Stimulated activated naive B cell treated with anti-CD40 and anti-IgM and Interleukin-4, amounts not matched to agents 10 μg/mL and 1 μg/mL and 100 μg/mL, for 72 hours (primary cell): Measurements from ENCODE around the gene FN3KRP.
A peak's percentile ranks its signal among the peaks of the same experiment; 100 is the strongest.

ENCODE experiments used
- ATAC-seq, 2 donors: fragments of 150-1000 bp; cut with Tn5 transposase; replicated peaks; 2 replicates each; pipeline ENCODE4 v1.10.0; 2021; ENCODE audit warnings: moderate library complexity in 1 of 2
- DNase-seq: peaks from one replicate; pipeline ENCODE4 v3.0.0; 2021
- H3K27ac Mint-ChIP-seq: one replicate; pipeline ENCODE4 v1.8.0; 2022; ENCODE audit warnings: mild to moderate bottlenecking, mixed read lengths
- H3K27me3 Mint-ChIP-seq, 2 donors: one replicate each; pipeline ENCODE4 v1.8.0; 2022; ENCODE audit warnings: mixed read lengths in 2 of 2
- H3K36me3 Mint-ChIP-seq, 2 donors: one replicate each; pipeline ENCODE4 v1.8.0; 2022; ENCODE audit warnings: mixed read lengths in 2 of 2, mild to moderate bottlenecking in 1 of 2
- H3K4me1 Mint-ChIP-seq, 2 donors: one replicate each; pipeline ENCODE4 v1.8.0; 2022; ENCODE audit warnings: mixed read lengths in 2 of 2, mild to moderate bottlenecking in 1 of 2
- H3K4me3 Mint-ChIP-seq, 2 donors: one replicate each; pipeline ENCODE4 v1.8.0; 2022; ENCODE audit warnings: mild to moderate bottlenecking in 2 of 2, mixed read lengths in 2 of 2, moderate library complexity in 1 of 2
- H3K9me3 Mint-ChIP-seq, 2 donors: one replicate each; pipeline ENCODE4 v1.8.0; 2022; ENCODE audit warnings: mixed read lengths in 2 of 2, mild to moderate bottlenecking in 1 of 2

Gene FN3KRP

DNA sequence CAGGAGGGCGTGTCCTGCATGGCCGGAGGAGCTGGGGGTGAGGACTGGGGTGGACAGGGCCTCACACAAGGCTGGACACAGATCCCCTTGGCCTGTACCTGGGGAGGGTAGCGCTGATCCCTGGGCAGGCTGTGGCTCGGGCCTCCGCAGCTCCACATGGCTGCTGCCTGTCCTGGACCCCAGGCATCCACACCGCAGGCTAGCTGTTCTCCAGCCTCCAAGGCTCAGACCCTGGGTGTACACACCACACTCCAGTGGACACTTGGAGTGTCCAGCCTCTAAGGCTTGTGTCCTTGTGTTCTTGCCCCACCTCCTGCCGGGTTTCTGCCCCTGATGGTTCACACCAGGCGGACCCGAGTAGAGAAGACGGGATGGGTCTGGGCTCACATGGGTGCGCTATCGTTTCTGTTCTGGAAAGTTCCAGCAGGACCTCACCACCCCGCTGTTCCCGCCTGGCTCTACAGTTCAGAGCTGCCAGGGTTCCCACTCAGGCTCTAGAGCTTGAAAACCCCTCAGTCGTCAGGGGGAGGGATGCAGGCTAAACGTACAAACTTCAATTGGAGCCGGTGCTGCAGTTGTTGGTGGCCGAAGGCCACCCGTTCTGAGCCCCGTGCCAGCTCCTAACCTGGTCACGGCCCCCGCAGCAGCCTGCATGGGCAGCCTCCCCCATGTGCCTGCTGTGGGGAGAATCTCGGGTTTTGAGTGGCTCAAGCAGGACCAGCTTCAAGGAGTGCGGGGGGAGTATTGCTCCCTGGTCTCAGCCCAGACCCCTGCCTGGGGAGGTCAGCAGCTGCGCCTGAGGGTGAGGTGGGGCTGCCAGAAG lies 6.6 kb upstream of the FN3KRP start:
- no peaks in the 10 kb centered on the region for H3K9me3 Mint-ChIP-seq
- DNase-seq = no peak

DNA sequence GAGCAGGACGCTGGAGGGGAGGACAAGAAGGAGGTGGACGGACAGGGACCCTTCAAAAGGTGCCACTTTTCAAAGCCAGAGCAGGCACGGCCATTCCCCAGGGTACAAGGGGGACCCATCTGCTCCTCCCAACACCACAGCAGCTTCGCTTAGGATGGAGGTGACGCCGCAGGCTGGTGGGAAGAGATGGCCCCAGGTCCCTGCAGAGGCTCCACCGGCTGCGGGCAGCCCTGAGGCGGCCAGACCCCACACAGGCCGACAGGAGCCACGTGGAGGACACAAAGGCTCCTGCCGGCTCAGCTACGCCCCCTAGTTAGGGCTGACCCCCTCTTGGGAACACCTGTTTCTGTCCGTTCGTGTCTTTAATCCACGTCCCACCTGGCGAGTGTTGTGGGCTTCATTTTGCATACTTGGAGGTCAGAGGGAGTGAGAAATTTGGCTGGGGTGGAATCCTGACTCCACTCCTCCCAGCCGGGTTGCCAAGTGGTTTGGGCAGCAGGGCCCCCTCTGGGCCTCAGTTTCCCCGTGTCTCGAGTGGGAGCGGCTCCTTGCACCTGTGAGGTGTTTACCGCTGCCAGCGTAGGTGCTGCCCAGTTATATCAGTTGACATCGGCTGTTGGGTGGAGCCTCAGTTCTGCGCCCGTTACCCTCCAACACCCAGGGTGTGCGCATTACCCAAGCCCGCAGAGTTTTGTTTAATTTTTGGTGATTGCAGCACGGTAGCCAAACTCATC lies 5.8 kb upstream of the FN3KRP start:
- H3K27me3 Mint-ChIP-seq = no peaks in the 10 kb centered on the region
- H3K9me3 Mint-ChIP-seq = no peaks in the 10 kb centered on the region
- no peak overlapping the region for H3K27ac Mint-ChIP-seq
- ATAC-seq = no peak
- H3K4me3 Mint-ChIP-seq = no peak overlapping the region
- H3K36me3 Mint-ChIP-seq = no peaks in the 10 kb centered on the region
- DNase-seq = no peak
- peaks cover 7 to 17% of the 10 kb centered on the region in 2 donors for H3K4me1 Mint-ChIP-seq

More for the DNA sequence above, 6.6 kb upstream of the FN3KRP start:
- no peak for ATAC-seq
- H3K27me3 Mint-ChIP-seq = no peaks in the 10 kb centered on the region
- no peak overlapping the region for H3K27ac Mint-ChIP-seq
- H3K36me3 Mint-ChIP-seq = no peaks in the 10 kb centered on the region
- H3K4me1 Mint-ChIP-seq = peaks cover 7 to 16% of the 10 kb centered on the region in 2 donors
- no peak overlapping the region for H3K4me3 Mint-ChIP-seq

- peaks cover 11 to 27% of the 10 kb centered on the region in 2 donors for H3K4me1 Mint-ChIP-seq
- DNase-seq = no peak
- H3K9me3 Mint-ChIP-seq = no peaks in the 10 kb centered on the region
- peaks cover 5 to 6% of the 10 kb centered on the region in 2 donors for H3K36me3 Mint-ChIP-seq
- no peak overlapping the region for H3K4me3 Mint-ChIP-seq
- no peaks in the 10 kb centered on the region for H3K27me3 Mint-ChIP-seq
- no peak overlapping the region for H3K27ac Mint-ChIP-seq
- ATAC-seq = no peak
Measured at GRCh38 chr17:82713071-82713723, 3.3 kb upstream of the FN3KRP start.

DNA sequence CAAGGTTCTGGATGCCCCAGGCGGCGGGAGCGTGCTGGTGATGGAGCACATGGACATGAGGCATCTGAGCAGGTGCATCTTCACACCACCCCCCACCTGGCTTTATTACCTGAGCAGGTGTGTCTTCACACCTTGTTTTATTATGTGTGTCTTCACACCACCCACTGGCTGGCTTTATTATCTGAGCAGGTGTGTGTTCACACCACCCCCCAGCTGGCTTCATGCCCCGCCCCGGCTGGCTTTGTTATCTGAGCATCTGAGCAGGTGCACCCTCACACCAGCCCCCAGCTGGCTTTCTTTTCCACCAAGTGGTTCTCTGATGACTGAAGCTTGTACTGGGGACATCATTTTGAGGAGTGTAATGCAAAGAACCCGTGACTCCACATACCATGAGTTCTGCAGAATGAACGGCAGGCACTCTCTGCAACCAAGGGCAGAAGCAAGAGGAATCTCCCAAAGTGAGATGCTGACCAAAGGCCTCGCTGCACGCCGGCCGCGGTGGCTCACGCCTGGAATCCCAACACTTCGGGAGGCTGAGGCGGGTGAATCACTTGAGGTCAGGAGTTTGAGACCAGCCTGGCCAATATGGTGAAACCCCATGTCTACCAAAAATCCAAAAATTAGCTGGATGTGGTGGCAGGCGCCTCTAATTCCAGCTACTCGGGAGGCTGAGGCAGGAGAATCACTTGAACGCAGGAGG lies 2.6 kb downstream of the FN3KRP start:
- no peaks in the 10 kb centered on the region for H3K9me3 Mint-ChIP-seq
- no peak overlapping the region for H3K27ac Mint-ChIP-seq
- DNase-seq (no peak), ATAC-seq (no peak)
- H3K4me1 Mint-ChIP-seq = peaks cover 16 to 33% of the 10 kb centered on the region in 2 donors
- H3K36me3 Mint-ChIP-seq = peaks cover 29 to 35% of the 10 kb centered on the region in 2 donors
- H3K4me3 Mint-ChIP-seq = no peak overlapping the region
- no peaks in the 10 kb centered on the region for H3K27me3 Mint-ChIP-seq

- no peak for DNase-seq
Measured at GRCh38 chr17:82720204-82720603, 3.7 kb downstream of the FN3KRP start.

GRCh38 chr17:82722341-82723013 lies 6.0 kb downstream of the FN3KRP start:
- Mint-ChIP-seq H3K36me3 (peaks cover 29 to 44% of the 10 kb centered on the region in 2 donors), H3K27me3 (no peaks in the 10 kb centered on the region), H3K4me3 (no peak overlapping the region), H3K27ac (peak overlapping the region; percentile 67), H3K9me3 (no peaks in the 10 kb centered on the region), H3K4me1 (peaks cover 13 to 16% of the 10 kb centered on the region in 2 donors)
- no peak for ATAC-seq
- DNase-seq = no peak

More at GRCh38 chr17:82720204-82720603, 3.7 kb downstream of the FN3KRP start:
- H3K27me3 Mint-ChIP-seq = no peaks in the 10 kb centered on the region
- H3K4me3 Mint-ChIP-seq = no peak overlapping the region
- H3K9me3 Mint-ChIP-seq = no peaks in the 10 kb centered on the region
- no peak overlapping the region for H3K27ac Mint-ChIP-seq
- peaks cover 29 to 35% of the 10 kb centered on the region in 2 donors for H3K36me3 Mint-ChIP-seq
- no peak for ATAC-seq
- H3K4me1 Mint-ChIP-seq = peaks cover 16 to 33% of the 10 kb centered on the region in 2 donors

GRCh38 chr17:82723169-82723807 lies 6.8 kb downstream of the FN3KRP start:
- Mint-ChIP-seq H3K36me3 (peaks cover 25 to 44% of the 10 kb centered on the region in 2 donors), H3K9me3 (no peaks in the 10 kb centered on the region), H3K4me3 (no peak overlapping the region), H3K4me1 (peaks cover 6 to 7% of the 10 kb centered on the region in 2 donors), H3K27me3 (no peaks in the 10 kb centered on the region), H3K27ac (peak overlapping the region; percentile 39)
- no peak for ATAC-seq
- no peak for DNase-seq

GRCh38 chr17:82726427-82726826 lies 9.9 kb downstream of the FN3KRP start:
- no peaks in the 10 kb centered on the region for H3K27me3 Mint-ChIP-seq
- H3K36me3 Mint-ChIP-seq = peaks cover 32 to 54% of the 10 kb centered on the region in 2 donors
- no peak overlapping the region for H3K4me3 Mint-ChIP-seq
- H3K27ac Mint-ChIP-seq = no peak overlapping the region
- peaks cover 5 to 6% of the 10 kb centered on the region in 2 donors for H3K4me1 Mint-ChIP-seq
- DNase-seq = no peak
- no peaks in the 10 kb centered on the region for H3K9me3 Mint-ChIP-seq
- ATAC-seq = no peak

- H3K27ac Mint-ChIP-seq = no peak overlapping the region
- H3K27me3 Mint-ChIP-seq = no peaks in the 10 kb centered on the region
- peaks cover 7 to 8% of the 10 kb centered on the region in 2 donors for H3K9me3 Mint-ChIP-seq
- DNase-seq = no peak
- H3K4me3 Mint-ChIP-seq = no peak overlapping the region
- peaks cover 42 to 67% of the 10 kb centered on the region in 2 donors for H3K36me3 Mint-ChIP-seq
- ATAC-seq = no peak
- H3K4me1 Mint-ChIP-seq = peaks cover 0 to 2% of the 10 kb centered on the region in 2 donors
Measured at GRCh38 chr17:82729479-82730260, 13.2 kb downstream of the FN3KRP start.

- H3K4me3 Mint-ChIP-seq = no peak overlapping the region
- ATAC-seq = no peak
Measured at GRCh38 chr17:82732118-82732743, 15.7 kb downstream of the FN3KRP start.

GRCh38 chr17:82734987-82735866 lies 18.7 kb downstream of the FN3KRP start, which contains the start of gene FN3K:
FN3K (plus strand) TSS chr17:82735615; CDS start chr17:82735637, 22 bp downstream.
- ATAC-seq = peak; percentile 66 to 71
- Mint-ChIP-seq H3K4me1 (peaks cover 0 to 6% of the 10 kb centered on the region in 2 donors), H3K27me3 (peaks cover 7 to 16% of the 10 kb centered on the region in 2 donors), H3K4me3 (peak within 1 kb of the TSS; percentile 10 to 64), H3K9me3 (peaks cover 8 to 13% of the 10 kb centered on the region in 2 donors), H3K27ac (no peak within 1 kb of the TSS), H3K36me3 (peaks cover 33 to 44% of the 10 kb centered on the region in 2 donors)
- DNase-seq = no peak

More at GRCh38 chr17:82732118-82732743, 15.7 kb downstream of the FN3KRP start:
- peaks cover 7 to 8% of the 10 kb centered on the region in 2 donors for H3K9me3 Mint-ChIP-seq
- peaks cover 7 to 16% of the 10 kb centered on the region in 2 donors for H3K27me3 Mint-ChIP-seq
- no peak overlapping the region for H3K27ac Mint-ChIP-seq
- DNase-seq = no peak
- H3K36me3 Mint-ChIP-seq = peaks cover 40 to 60% of the 10 kb centered on the region in 2 donors
- peaks cover 0 to 6% of the 10 kb centered on the region in 2 donors for H3K4me1 Mint-ChIP-seq
